HepG2 (cell line): ENCODE results near the gene PPP1R27. TPM values are rescaled to one million over a fixed set of nuclear protein-coding genes. Genes with fewer than 3 reads are reported as not detected.

Experiments used
- AHR ChIP-seq: IDR thresholded peaks from 2 replicates; pipeline ENCODE4 v1.6.1; 2018; ENCODE audit warnings: missing genetic modification reagents, missing compliant biosample characterization
- ELF4 ChIP-seq: sonication (generic); formaldehyde crosslinking; IDR thresholded peaks from 2 replicates; pipeline ENCODE4 v1.5.0; 2020; ENCODE audit warnings: missing genetic modification reagents, mild to moderate bottlenecking, moderate library complexity, borderline replicate concordance
- KAT7 ChIP-seq: IDR thresholded peaks from 2 replicates; pipeline ENCODE4 v1.6.1; 2018; ENCODE audit warnings: borderline replicate concordance, missing compliant biosample characterization
- NFKB2 ChIP-seq: sonication (generic); formaldehyde crosslinking; IDR thresholded peaks from 2 replicates; pipeline ENCODE4 v1.4.0; 2020; ENCODE audit warnings: missing genetic modification reagents, borderline replicate concordance
- REL ChIP-seq: sonication (generic); formaldehyde crosslinking; conservative IDR thresholded peaks from 2 replicates; pipeline ENCODE4 v1.8.0; 2022; ENCODE audit warnings: mild to moderate bottlenecking, missing genetic modification reagents, moderate library complexity
- SALL2 ChIP-seq: sonication (generic); formaldehyde crosslinking; IDR thresholded peaks from 2 replicates; pipeline ENCODE4 v1.8.1; 2023; ENCODE audit warnings: mild to moderate bottlenecking, missing genetic modification reagents, inconsistent platforms
- SKI ChIP-seq: fragments of 450-650 bp; IDR thresholded peaks from one replicate; pipeline ENCODE4 v1.6.1; 2018; ENCODE audit warnings: mild to moderate bottlenecking; ENCODE audit not compliant: partially characterized antibody
- SMAD1 ChIP-seq: sonication (generic); formaldehyde crosslinking; IDR thresholded peaks from 2 replicates; pipeline ENCODE4 v1.4.0; 2020; ENCODE audit warnings: missing genetic modification reagents, low read depth, mild to moderate bottlenecking, borderline replicate concordance
- ZBTB8A ChIP-seq: sonication (generic); formaldehyde crosslinking; IDR thresholded peaks from 2 replicates; pipeline ENCODE4 v1.4.0; 2020; ENCODE audit warnings: mild to moderate bottlenecking, low read depth, missing genetic modification reagents, borderline replicate concordance
- ZNF343 ChIP-seq: sonication (generic); formaldehyde crosslinking; IDR thresholded peaks from 2 replicates; pipeline ENCODE4 v1.4.0; 2020; ENCODE audit warnings: mild to moderate bottlenecking, missing genetic modification reagents
- ZNF460 ChIP-seq: sonication (generic); formaldehyde crosslinking; IDR thresholded peaks from 2 replicates; pipeline ENCODE4 v1.5.1; 2020; ENCODE audit warnings: missing genetic modification reagents, mild to moderate bottlenecking, borderline replicate concordance
- ZNF546 ChIP-seq: sonication (generic); formaldehyde crosslinking; conservative IDR thresholded peaks from 2 replicates; pipeline ENCODE4 v1.8.1; 2023; ENCODE audit warnings: mild to moderate bottlenecking, missing genetic modification reagents
- ZSCAN22 ChIP-seq: sonication (generic); formaldehyde crosslinking; IDR thresholded peaks from 2 replicates; pipeline ENCODE4 v1.4.0; 2020; ENCODE audit warnings: mild to moderate bottlenecking, missing genetic modification reagents
- ZSCAN9 ChIP-seq: IDR thresholded peaks from 2 replicates; pipeline ENCODE4 v1.6.1; 2016; ENCODE audit warnings: borderline replicate concordance
- polyA plus RNA-seq, 8 experiments: library from polyadenylated mRNA; depleted of rRNA in 3 of 8; stranded (reverse) in 7 of 8; unstranded in 1 of 8; fragments of >200 nt; fragmentation: Illumina TruSeq in 4 of 8; extraction: Trizol in 4 of 8; gene quantifications; 2 replicates each; pipeline versions ENCODE4 v1.2.1 to v1.2.3, GENCODE V29; 2011 to 2016; ENCODE audit warnings: low read depth in 4 of 8, missing spikeins in 1 of 8, mixed read lengths in 1 of 8; ENCODE audit not compliant: insufficient read depth in 1 of 8
- total RNA-seq, 5 experiments: library from RNA; depleted of rRNA; stranded (reverse); fragments of >200 nt; fragmentation: Illumina TruSeq; extraction: Trizol; gene quantifications; 2 replicates each; pipeline ENCODE4 v1.2.3, GENCODE V29; 2016; ENCODE audit warnings: low read depth in 1 of 5
- TF ChIP-seq, protein P1 (sequence below): sonication (generic); formaldehyde crosslinking; IDR thresholded peaks from 2 replicates; pipeline ENCODE4 v1.4.0; 2020; ENCODE audit warnings: missing genetic modification reagents, borderline replicate concordance
- TF ChIP-seq, protein P2 (sequence below): sonication (generic); formaldehyde crosslinking; IDR thresholded peaks from 2 replicates; pipeline ENCODE4 v1.8.1; 2022; ENCODE audit warnings: mild to moderate bottlenecking, missing genetic modification reagents
- TF ChIP-seq, protein P3 (sequence below): sonication (generic); formaldehyde crosslinking; IDR thresholded peaks from 2 replicates; pipeline ENCODE4 v1.4.0; 2020; ENCODE audit warnings: missing genetic modification reagents, borderline replicate concordance
- TF ChIP-seq, protein P4 (sequence below): sonication (generic); formaldehyde crosslinking; IDR thresholded peaks from 2 replicates; pipeline ENCODE4 v1.4.0; 2020; ENCODE audit warnings: mild to moderate bottlenecking, missing genetic modification reagents
- TF ChIP-seq, protein P5 (sequence below): sonication (generic); formaldehyde crosslinking; IDR thresholded peaks from 2 replicates; pipeline ENCODE4 v1.8.0; 2022; ENCODE audit warnings: low read depth, missing genetic modification reagents

PPP1R27 gene
- total and polyA plus RNA-seq, 2 of the 13 experiments (the other 11 are each of a cell fraction or from before 2014, with no cell fraction given), result 0.17 to 1.00 TPM

DNA sequence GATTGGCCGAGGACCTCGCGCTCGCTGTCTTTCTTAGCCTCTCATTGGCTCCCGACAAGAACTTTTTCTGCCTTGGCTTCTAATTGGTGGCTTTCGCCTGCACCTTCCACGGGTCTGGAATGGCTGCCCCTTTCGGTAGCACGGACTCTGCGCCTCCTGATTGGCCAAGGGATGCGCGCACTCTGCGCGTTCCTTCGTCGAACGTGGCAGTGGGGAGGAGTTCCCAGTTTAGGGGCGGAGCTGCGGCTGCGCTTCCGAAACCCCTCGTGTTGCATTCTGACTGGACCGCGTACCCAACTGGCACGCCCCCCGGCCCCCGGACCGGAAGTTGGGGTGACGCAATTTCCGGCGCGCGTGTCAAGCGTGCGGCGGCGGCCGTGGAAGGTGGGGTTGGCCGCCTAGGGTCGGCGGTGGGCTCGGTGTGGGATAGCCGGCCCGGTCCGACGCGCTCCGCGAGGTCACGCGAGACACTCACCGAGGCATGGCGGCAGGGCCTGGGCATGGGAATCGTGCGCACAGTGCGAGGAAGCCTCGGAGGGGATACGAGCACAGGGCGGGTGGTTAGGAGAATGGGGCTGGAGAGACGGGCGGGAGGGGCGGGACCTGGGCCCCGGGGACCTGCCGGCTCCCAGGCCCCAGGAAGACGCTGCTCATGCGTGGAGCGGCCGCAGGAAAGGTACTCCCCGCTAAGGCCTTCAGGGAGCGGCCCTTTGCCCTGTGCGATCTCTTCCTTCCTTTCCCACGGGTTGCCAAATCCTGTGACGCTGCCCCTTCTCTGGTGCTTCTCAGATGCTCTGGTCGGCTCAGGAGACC is 26.1 kb upstream of the PPP1R27 start (continued):
- peak; percentile 54 for TF ChIP-seq SKI
- TF ChIP-seq ZNF343 (CRISPR knock-in tag), result peak; percentile 38; the same call in 1 of the 2 replicates
- TF ChIP-seq, protein P1, sequence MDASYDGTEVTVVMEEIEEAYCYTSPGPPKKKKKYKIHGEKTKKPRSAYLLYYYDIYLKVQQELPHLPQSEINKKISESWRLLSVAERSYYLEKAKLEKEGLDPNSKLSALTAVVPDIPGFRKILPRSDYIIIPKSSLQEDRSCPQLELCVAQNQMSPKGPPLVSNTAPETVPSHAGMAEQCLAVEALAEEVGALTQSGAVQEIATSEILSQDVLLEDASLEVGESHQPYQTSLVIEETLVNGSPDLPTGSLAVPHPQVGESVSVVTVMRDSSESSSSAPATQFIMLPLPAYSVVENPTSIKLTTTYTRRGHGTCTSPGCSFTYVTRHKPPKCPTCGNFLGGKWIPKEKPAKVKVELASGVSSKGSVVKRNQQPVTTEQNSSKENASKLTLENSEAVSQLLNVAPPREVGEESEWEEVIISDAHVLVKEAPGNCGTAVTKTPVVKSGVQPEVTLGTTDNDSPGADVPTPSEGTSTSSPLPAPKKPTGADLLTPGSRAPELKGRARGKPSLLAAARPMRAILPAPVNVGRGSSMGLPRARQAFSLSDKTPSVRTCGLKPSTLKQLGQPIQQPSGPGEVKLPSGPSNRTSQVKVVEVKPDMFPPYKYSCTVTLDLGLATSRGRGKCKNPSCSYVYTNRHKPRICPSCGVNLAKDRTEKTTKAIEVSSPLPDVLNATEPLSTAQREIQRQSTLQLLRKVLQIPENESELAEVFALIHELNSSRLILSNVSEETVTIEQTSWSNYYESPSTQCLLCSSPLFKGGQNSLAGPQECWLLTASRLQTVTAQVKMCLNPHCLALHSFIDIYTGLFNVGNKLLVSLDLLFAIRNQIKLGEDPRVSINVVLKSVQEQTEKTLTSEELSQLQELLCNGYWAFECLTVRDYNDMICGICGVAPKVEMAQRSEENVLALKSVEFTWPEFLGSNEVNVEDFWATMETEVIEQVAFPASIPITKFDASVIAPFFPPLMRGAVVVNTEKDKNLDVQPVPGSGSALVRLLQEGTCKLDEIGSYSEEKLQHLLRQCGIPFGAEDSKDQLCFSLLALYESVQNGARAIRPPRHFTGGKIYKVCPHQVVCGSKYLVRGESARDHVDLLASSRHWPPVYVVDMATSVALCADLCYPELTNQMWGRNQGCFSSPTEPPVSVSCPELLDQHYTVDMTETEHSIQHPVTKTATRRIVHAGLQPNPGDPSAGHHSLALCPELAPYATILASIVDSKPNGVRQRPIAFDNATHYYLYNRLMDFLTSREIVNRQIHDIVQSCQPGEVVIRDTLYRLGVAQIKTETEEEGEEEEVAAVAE (CRISPR knock-in tag), result peak; percentile 97
- TF ChIP-seq KAT7 (CRISPR knock-in tag), result peak; percentile 44; the same call in 1 of the 2 replicates
- TF ChIP-seq ZSCAN22 (CRISPR knock-in tag), result no peak
- TF ChIP-seq SMAD1 (CRISPR knock-in tag), result peak; percentile 69; the same call in 1 of the 2 replicates
- peak; percentile 85; the same call in 1 of the 2 replicates for TF ChIP-seq REL (CRISPR knock-in tag)
- no peak for TF ChIP-seq ZNF460 (CRISPR knock-in tag)
- TF ChIP-seq, protein P2, sequence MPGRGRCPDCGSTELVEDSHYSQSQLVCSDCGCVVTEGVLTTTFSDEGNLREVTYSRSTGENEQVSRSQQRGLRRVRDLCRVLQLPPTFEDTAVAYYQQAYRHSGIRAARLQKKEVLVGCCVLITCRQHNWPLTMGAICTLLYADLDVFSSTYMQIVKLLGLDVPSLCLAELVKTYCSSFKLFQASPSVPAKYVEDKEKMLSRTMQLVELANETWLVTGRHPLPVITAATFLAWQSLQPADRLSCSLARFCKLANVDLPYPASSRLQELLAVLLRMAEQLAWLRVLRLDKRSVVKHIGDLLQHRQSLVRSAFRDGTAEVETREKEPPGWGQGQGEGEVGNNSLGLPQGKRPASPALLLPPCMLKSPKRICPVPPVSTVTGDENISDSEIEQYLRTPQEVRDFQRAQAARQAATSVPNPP (CRISPR knock-in tag), result no peak
- TF ChIP-seq AHR (CRISPR knock-in tag), result peak; percentile 91; the same call in 1 of the 2 replicates
- TF ChIP-seq SALL2 (CRISPR knock-in tag), result peak; percentile 94
- TF ChIP-seq, protein P3, sequence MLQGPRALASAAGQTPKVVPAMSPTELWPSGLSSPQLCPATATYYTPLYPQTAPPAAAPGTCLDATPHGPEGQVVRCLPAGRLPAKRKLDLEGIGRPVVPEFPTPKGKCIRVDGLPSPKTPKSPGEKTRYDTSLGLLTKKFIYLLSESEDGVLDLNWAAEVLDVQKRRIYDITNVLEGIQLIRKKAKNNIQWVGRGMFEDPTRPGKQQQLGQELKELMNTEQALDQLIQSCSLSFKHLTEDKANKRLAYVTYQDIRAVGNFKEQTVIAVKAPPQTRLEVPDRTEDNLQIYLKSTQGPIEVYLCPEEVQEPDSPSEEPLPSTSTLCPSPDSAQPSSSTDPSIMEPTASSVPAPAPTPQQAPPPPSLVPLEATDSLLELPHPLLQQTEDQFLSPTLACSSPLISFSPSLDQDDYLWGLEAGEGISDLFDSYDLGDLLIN (CRISPR knock-in tag), result 0 out of 2 replicates have a peak, but pooled peaks have one; percentile 48
- TF ChIP-seq ELF4 (CRISPR knock-in tag), result no peak; the same call in 1 of the 2 replicates
- peak; percentile 81; the same call in 1 of the 2 replicates for TF ChIP-seq ZSCAN9 (CRISPR knock-in tag)
- TF ChIP-seq, protein P4, sequence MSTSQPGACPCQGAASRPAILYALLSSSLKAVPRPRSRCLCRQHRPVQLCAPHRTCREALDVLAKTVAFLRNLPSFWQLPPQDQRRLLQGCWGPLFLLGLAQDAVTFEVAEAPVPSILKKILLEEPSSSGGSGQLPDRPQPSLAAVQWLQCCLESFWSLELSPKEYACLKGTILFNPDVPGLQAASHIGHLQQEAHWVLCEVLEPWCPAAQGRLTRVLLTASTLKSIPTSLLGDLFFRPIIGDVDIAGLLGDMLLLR (CRISPR knock-in tag), result peak; percentile 95
- TF ChIP-seq ZNF546, result peak; percentile 76; the same call in 1 of the 2 replicates
- no peak; the same call in 1 of the 2 replicates for TF ChIP-seq ZBTB8A (CRISPR knock-in tag)
- TF ChIP-seq, protein P5, sequence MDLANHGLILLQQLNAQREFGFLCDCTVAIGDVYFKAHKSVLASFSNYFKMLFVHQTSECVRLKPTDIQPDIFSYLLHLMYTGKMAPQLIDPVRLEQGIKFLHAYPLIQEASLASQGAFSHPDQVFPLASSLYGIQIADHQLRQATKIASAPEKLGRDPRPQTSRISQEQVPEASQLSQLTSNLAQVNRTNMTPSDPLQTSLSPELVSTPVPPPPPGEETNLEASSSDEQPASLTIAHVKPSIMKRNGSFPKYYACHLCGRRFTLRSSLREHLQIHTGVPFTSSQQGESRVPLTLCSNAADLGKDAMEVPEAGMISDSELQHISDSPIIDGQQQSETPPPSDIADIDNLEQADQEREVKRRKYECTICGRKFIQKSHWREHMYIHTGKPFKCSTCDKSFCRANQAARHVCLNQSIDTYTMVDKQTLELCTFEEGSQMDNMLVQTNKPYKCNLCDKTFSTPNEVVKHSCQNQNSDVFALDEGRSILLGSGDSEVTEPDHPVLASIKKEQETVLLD (CRISPR knock-in tag), result peak; percentile 94
- TF ChIP-seq NFKB2 (CRISPR knock-in tag), result peak; percentile 98; the same call in 1 of the 2 replicates
